Lung microvascular endothelial cell (primary cell): ENCODE data around the gene COG5. TPM values are rescaled to one million over a fixed set of nuclear protein-coding genes. Genes with fewer than 3 reads are reported as not detected.
A peak's percentile ranks its signal among the peaks of the same experiment; 100 is the strongest.

Experiments used
- DNase-seq, 2 donors: peaks; one replicate each; pipeline versions ENCODE4 v3.0.0 to v3.0.0-alpha.2; 2010; ENCODE audit warnings: low read depth in 2 of 2
- total RNA-seq: library from RNA; depleted of rRNA; stranded (reverse); fragments of >200 nt; gene quantifications from 2 replicates; pipeline ENCODE4 v1.2.1, GENCODE V29; 2014

Gene COG5
- total RNA-seq, 1 donor from 2014 or later, result 19.6 TPM

DNA sequence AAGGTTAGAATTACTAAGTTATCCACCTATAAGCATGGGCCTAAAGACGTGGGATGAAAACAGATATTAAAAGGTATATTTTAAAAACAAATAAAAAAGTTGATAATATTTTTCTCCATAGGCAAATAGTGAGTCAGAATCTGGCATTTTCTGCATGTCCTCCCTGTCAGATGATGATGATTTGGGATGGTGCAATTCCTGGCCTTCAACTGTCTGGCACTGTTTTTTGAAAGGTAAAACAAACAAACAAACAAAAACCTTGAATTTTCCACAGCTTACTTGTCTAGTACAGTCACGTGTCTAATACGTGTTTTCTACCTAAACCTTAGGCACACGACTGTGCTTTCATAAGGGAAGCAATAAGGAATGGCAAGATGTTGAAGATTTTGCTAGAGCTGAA is 377.5 kb downstream of the COG5 start:
- DNase-seq, result no peak

DNA sequence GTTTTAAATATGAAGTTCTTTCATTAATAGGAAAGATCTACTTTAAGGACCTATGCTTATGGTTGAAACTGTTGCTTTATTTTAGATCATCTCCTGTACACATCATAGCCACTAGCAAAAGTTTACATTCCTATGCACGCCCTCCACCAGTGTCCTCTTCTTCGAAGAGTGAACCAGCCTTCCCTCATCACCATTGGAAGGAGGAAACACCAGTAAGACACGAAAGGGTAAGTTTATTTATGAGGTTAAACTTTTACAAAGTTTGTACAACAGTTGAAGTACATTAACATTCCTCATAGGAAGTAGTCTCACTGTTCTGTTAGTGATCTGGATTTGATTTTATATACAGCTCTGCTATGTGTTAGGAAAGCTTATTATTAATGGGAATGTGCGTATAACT is 378.0 kb downstream of the COG5 start:
- no peak for DNase-seq

GRCh38 chr7:107181172-107181571 is 382.5 kb downstream of the COG5 start:
- no peak for DNase-seq

DNA sequence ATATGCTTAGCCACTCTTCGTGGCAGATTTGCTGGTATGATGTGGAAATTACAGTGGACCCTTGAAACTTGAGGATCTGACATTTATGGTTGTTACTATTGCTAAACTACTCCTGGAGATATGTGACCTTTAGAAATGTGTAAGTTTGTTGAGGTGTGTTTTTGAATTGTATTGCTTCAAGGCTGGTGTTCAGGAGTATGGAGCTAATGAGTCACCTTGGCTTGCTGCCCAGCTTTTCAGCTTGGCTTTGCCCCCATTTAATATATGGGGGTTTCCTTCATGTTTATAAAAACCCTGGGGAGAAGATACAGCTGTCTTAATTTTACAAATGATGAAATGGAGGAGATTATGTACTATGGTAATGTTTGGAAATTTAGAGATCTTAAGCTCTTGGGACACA is 383.3 kb downstream of the COG5 start:
- peak; percentile 81 to 90 for DNase-seq

- DNase-seq, result peak in 1 of 2 donors; percentile 40
Measured at GRCh38 chr7:107179326-107180164, 384.2 kb downstream of the COG5 start.

DNA sequence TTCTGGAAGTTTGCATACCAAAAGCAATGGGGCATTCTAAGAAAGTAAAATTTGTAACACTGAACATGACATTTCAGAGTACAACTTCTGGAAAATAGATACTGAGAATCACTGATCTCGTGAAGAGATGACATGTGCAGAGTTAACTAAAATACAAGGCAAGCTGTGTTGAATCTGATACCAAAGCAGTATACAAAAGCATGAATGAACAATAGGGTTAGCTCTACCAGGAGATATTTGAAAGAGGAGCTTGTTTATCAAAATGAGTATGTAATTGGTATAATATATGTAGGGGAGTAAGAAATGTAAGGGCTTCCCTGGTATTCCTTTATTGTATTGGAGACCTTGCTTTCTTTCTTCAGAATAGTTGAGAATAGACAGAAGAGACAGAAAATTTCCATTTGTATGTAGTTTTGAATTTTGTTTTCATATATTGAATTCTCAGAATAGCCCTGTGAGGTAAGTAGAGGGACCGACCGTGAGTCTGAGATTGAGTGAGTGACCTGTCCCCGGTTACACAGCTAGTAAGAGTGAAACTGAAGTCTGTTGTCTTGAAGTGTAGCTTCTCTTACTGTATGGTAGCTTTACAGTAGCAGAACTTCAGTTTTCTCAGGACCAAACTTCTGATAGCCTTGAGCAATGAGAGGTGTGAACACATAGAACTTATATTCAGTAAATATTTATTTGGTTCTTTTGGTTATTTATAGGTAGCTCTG is 389.9 kb downstream of the COG5 start:
- no peak for DNase-seq

- no peak for DNase-seq
Measured at GRCh38 chr7:107173191-107173590, 390.5 kb downstream of the COG5 start.

DNA sequence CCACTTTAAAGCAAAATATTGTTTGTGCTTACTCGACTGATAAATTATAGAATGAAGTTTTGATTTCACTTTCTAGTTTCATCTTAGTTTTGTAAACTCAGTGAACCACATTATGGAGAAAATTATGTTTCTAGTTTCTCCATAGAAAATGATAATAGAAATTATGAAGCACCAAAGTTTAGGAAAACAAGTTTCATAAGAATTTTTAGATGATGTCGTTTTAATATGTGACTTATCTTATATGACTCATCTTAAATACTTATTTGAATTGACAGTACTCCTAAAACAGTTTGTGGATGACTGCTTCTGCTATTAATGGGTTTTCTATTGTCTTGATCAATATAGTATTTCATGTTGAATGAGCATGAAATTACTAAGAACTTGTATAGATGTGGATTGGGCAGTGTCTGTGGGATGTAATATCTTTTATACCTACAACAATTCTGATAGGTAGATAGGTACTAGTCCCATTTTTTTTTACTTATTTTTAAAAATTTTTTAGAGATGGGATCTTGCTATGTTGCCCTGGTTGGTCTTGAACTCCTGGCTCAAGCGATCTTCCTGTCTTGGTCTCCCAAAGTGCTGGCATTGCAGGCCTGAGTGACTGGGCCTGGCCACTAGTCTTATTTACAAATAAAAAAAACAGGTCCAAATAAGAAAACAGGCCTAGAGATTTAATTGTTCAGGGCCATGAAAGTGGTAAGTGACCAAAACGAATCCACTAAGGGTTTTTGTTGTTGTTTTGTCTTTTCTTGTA is 391.3 kb downstream of the COG5 start:
- no peak for DNase-seq

- DNase-seq, result no peak
Measured at GRCh38 chr7:107171496-107171895, 392.2 kb downstream of the COG5 start.

GRCh38 chr7:107170051-107170915 is 393.4 kb downstream of the COG5 start:
- peak in 1 of 2 donors; percentile 11 for DNase-seq

DNA sequence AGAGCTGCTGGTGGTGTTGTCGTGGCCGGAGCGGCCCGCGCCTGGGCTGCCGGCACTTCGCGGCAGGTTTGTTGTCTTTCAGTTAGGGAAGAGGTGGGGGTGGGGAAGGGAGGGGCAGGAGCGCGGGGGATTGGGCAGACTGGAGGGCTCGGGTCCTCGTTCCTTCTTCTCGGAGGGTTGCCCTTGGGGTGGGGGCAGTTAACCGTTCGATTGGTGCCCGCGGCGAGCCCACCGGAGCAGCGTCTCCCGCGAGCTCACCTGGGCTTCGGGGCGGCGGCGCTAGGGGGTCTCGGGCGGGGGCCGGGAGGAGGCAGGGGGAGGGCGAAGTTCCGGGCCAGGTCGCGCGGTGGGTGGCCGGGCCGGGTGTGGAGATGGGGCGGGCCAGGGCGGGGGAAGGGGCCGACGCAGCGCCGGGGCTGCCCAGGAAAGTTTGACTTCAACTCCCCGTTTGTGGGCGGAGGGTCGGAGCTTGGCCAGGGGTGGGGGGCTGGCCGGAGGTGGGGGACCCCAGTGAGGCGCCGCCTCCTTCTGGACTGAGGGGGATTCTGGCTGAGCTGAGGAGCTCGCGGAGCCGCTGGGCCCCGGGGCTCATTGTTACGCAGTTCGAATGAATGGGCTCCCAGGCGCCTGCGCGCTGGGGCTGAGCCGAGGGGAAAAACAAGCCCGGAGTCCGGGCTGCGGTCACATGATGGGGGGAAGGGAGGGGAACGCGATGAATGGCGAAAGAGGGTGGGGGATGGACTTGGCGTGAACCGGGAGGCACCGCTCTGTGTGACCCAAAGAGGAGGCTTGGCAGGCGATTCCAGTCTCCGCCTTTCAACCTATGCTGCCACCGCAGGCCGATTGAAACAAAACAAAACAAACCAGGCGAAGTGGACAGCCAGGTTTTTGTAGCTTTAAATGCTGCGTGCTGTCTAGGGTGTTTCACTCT is 394.3 kb downstream of the COG5 start:
- peak; percentile 97 to 99 for DNase-seq

DNA sequence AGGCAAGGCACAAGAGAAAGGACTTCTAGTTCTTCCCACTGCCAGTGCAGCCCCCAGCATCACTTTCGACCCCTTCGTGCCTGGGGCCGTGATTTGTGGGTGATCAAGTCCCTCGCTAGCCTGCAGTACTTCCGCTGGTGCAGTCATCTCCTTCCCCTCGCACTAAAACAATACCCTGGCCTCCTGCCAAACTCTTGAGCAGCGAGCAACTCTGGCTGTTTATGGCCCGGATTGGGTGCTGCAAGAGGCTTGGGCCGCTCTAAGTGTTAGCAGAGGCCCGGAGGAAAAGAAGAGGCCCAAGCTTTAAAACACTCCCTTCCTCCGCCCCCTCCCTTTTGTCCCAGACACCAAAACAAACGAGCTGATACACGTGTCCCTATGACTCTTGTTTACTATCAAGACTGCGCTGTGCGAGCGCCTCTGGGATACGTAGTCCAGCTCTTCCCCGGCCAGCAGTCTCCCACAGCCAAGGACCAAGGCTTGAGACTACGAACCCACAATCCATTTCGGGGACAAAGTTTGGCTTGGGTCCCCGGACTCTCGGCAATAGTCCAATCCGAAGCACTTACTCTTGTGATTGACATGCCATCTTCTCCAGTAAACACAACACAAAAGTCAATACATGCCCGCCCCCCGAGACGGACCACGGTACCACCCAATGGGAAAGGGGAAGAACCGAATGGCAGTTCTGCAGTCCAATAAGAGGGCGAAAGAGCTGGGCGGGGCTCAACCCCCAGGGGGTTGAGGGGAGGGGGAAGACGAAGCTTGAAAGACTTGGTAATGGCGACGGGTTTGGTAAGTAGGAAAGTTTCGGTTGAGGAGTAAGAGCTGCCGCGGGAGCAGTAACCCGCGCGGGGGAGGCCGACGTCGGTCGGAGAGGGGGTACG is 395.2 kb downstream of the COG5 start, which contains the start of gene HBP1:
Gene HBP1 (plus strand): TSS at position 771 of the 887 bp plus-strand sequence. CDS start 10,891 bp downstream, outside the sequence.
- peak; percentile 100 for DNase-seq

DNA sequence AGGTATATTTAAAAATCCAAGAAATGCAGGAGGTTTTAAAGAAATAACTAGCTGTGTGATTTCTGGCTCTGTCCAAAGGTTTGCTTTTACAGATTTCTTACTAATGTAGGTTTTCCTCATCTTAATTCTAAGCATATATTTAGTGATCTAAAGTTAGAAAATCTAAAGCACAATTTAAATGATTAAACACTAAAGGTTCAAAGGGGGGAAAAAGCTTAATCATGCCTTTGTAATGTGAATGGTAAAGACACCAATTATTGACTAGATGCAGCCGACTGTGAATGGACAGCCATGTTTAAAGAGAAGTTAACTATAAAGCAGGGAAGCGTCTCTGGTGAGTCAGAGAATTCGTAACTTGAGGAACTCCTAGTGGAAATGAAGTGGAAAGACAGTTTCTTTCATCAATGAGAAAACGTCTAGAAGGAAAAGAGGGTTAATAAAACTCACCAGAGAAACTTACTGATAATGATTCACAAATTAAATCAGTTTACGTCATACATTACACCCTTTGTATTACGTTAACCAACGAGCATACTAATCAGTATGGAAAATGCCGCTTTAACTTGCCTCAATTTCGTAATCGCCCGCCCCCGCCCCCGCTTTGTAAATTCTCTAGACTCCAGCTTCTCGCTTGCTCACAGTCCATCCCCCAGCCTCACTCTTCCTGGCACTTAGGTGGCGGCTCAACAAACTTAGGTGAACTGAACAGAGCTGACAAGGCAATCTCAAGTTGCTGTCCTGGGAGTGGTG is 396.1 kb downstream of the COG5 start:
- DNase-seq, result peak; percentile 92 to 93

DNA sequence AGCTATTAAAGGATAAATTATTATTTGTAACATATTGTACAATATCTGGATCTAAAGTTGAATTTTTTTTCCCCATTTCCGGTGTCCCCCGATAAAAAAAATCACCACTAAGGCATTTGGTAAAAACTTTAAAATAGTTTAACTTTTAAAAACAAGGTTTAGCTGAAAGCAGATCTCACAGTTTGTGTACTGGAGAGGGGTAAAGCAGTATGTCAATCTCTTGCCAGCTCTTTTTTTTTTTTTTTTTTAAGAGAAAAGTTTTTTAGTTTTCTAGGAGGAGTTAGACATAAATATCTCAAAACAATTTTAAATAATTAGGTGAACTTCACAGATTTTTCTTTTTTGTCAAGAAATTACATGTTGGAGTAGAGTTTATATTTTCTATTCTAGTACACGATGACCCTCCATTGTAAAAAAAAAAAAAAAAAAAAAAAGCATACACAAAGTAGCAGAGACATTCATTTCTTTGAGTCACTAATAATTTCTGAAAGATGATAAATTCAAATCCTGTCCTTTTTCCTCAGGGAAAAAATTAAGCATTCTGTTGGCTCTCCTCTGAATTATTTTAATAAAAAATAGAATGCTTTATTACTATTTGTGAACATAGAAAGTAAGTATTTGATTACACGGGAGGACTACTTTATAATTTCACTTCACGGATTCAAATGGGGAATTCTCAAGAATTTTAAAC is 396.8 kb downstream of the COG5 start:
- no peak for DNase-seq

GRCh38 chr7:107165341-107165740 is 398.4 kb downstream of the COG5 start:
- peak in 1 of 2 donors; percentile 58 for DNase-seq

GRCh38 chr7:107164092-107164491 is 399.6 kb downstream of the COG5 start:
- DNase-seq, result peak; percentile 47 to 67

DNA sequence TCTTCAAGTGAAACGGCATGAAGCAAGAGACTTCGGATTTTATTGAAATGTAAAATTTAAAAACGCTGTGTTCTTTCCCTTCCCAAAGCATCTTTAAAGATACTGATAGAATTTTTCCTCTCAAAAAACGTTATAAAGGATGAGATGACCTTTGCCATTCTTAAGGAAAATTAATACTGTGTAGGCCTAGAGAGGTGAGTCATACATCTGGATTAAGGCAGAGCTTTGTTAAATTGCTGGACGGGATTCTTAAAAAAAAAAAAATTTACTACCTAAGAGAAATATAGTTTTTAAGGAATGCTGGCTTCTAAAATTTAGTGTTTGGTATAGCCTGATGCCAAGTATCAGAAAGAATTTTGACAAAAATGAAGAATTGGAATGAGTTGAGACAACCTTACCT is 401.2 kb downstream of the COG5 start:
- peak in 1 of 2 donors; percentile 34 for DNase-seq
